B cell (primary cell): ENCODE data around the gene NCOA5. TPM values are rescaled to one million over a fixed set of nuclear protein-coding genes. Genes with fewer than 3 reads are reported as not detected.

ENCODE experiments used
- ATAC-seq: fragments of 200-7000 bp; cut with Tn5 transposase; one replicate; pipeline ENCODE4 v1.10.0; 2021; ENCODE audit warnings: low read depth, mild to moderate bottlenecking, moderate number of reproducible peaks, moderate library complexity
- CTCF ChIA-PET: fragments of 350-600 bp; sonication (Branson Sonifier 250); formaldehyde crosslinking; loops from one replicate; lab custom pipeline; 2021; ENCODE audit warnings: antibody characterized with exemption, inconsistent platforms; lab: Charles Lee
- POLR2A ChIA-PET: fragments of 350-600 bp; sonication (Branson Sonifier 250); formaldehyde crosslinking; loops from one replicate; lab custom pipeline; 2021; ENCODE audit warnings: antibody characterized with exemption; lab: Charles Lee
- DNase-seq: peaks from one replicate; pipeline ENCODE4 v3.0.0; 2013
- H2AFZ ChIP-seq: 2 replicates; pipeline ENCODE4 v1.6.1; 2012; ENCODE audit warnings: mild to moderate bottlenecking, low read depth, low read length; ENCODE audit not compliant: insufficient read depth, poor library complexity, severe bottlenecking
- H3K27ac ChIP-seq, 2 donors: 1 replicate in 1 of 2; 2 replicates in 1 of 2; pipeline ENCODE4 v1.5.1; 2012 to 2013; ENCODE audit warnings: low read length in 2 of 2, mild to moderate bottlenecking in 2 of 2, moderate library complexity in 1 of 2
- H3K27me3 ChIP-seq, 4 experiments: fragments of 200-600 bp in 1 of 4; sonication (generic) in 1 of 4; replicated peaks in 1 of 4; 1 replicate in 2 of 4; 2 replicates in 2 of 4; pipeline versions ENCODE4 v1.6.1 to v1.7.0; 2013 to 2016; ENCODE audit warnings: low read length in 3 of 4, mild to moderate bottlenecking in 2 of 4, mixed read lengths in 1 of 4, moderate library complexity in 1 of 4; ENCODE audit not compliant: insufficient read depth in 4 of 4, control insufficient read depth in 3 of 4; ENCODE audit errors: control extremely low read depth in 1 of 4
- H3K36me3 ChIP-seq, 2 experiments: replicated peaks in 1 of 2; 1 replicate in 1 of 2; 2 replicates in 1 of 2; pipeline versions ENCODE4 v1.6.1 to v1.7.1; 2013; ENCODE audit warnings: low read length in 1 of 2; ENCODE audit not compliant: insufficient read depth in 2 of 2, control insufficient read depth in 1 of 2; ENCODE audit errors: control extremely low read depth in 1 of 2, extremely low read depth in 1 of 2
- H3K4me1 ChIP-seq, 2 donors: fragments of 200-600 bp in 1 of 2; sonication (generic) in 1 of 2; 1 replicate in 1 of 2; 2 replicates in 1 of 2; pipeline versions ENCODE4 v1.5.1 to v1.6.1; 2013 to 2017; ENCODE audit warnings: low read length in 2 of 2; ENCODE audit not compliant: control insufficient read depth in 2 of 2, insufficient read depth in 2 of 2
- H3K4me2 ChIP-seq: replicated peaks from 2 replicates; pipeline ENCODE3; 2012; ENCODE audit warnings: mild to moderate bottlenecking, low read depth, low read length; ENCODE audit not compliant: poor library complexity, severe bottlenecking
- H3K4me3 ChIP-seq, 5 experiments: fragments of 200-600 bp in 1 of 5; sonication (generic) in 1 of 5; 1 replicate in 3 of 5; 2 replicates in 2 of 5; pipeline versions ENCODE4 v1.5.1 to v1.7.0; 2011 to 2016; ENCODE audit warnings: low read length in 4 of 5, mild to moderate bottlenecking in 4 of 5, low read depth in 2 of 5, control low read depth in 1 of 5, moderate library complexity in 1 of 5; ENCODE audit not compliant: insufficient read depth in 1 of 5; ENCODE audit errors: control extremely low read depth in 1 of 5, extremely low read depth in 1 of 5
- H3K79me2 ChIP-seq: fragments of 200-600 bp; sonication (generic); one replicate; pipeline ENCODE4 v1.6.0; 2016; ENCODE audit warnings: low read length; ENCODE audit not compliant: control insufficient read depth, insufficient read depth
- H3K9ac ChIP-seq: fragments of 200-600 bp; sonication (generic); 2 replicates; pipeline ENCODE4 v1.6.1; 2017; ENCODE audit warnings: mild to moderate bottlenecking, low read length, moderate library complexity
- H3K9me3 ChIP-seq, 3 donors: one replicate each; pipeline versions ENCODE4 v1.6.1 to v1.7.1; 2013; ENCODE audit warnings: low read length in 2 of 3; ENCODE audit not compliant: control insufficient read depth in 2 of 3, insufficient read depth in 1 of 3; ENCODE audit errors: control extremely low read depth in 1 of 3
- H4K20me1 ChIP-seq: 2 replicates; pipeline ENCODE4 v1.6.0; 2012; ENCODE audit warnings: mild to moderate bottlenecking, low read length; ENCODE audit not compliant: insufficient read depth, control insufficient read depth, poor library complexity, severe bottlenecking
- H3K27ac Mint-ChIP-seq: one replicate; pipeline ENCODE4 v1.8.0; 2021; ENCODE audit warnings: mixed read lengths
- H3K27me3 Mint-ChIP-seq: one replicate; pipeline ENCODE4 v1.8.0; 2021; ENCODE audit warnings: mixed read lengths
- H3K4me1 Mint-ChIP-seq: one replicate; pipeline ENCODE4 v1.8.0; 2021; ENCODE audit warnings: mixed read lengths
- H3K4me3 Mint-ChIP-seq: one replicate; pipeline ENCODE4 v1.8.0; 2021; ENCODE audit warnings: mixed read lengths
- H3K9me3 Mint-ChIP-seq: one replicate; pipeline ENCODE4 v1.8.0; 2022; ENCODE audit warnings: mixed read lengths; ENCODE audit not compliant: insufficient read depth
- CTCF ChIP-seq: fragments of 200-600 bp; IDR thresholded peaks from one replicate; pipeline ENCODE4 v1.8.0; 2022; ENCODE audit warnings: antibody characterized with exemption, mild to moderate bottlenecking
- EZH2 ChIP-seq: IDR thresholded peaks from 2 replicates; pipeline ENCODE4 v1.6.1; 2012; ENCODE audit warnings: borderline replicate concordance, low read depth, mild to moderate bottlenecking, moderate library complexity, low read length; ENCODE audit not compliant: insufficient read depth, poor library complexity, severe bottlenecking
- WGBS: methylation state at CpG from one replicate; pipeline ENCODE4 v1.1.5; 2013; ENCODE audit warnings: missing lambda C conversion rate; ENCODE audit not compliant: insufficient coverage; 5-methylcytosine and 5-hydroxymethylcytosine counted together
- intact Hi-C: fragments of 100-400 bp; cut with micrococcal nuclease; formaldehyde crosslinking; loops from one replicate; pipeline ENCODE4 v1.10.0; 2022
- polyA plus RNA-seq: library from polyadenylated mRNA; depleted of rRNA; stranded (reverse); fragments of >200 nt; gene quantifications from 2 replicates; pipeline ENCODE4 v1.2.3, GENCODE V29; 2012
- total RNA-seq, 2 donors: library from RNA; stranded (reverse); fragments of 120-200 nt in 1 of 2; gene quantifications; 1 replicate in 1 of 2; 2 replicates in 1 of 2; pipeline versions ENCODE4 v1.2.3 to v1.2.4, GENCODE V29; 2013 to 2022

Gene NCOA5
- total and polyA plus RNA-seq, 2 donors (not counting 1 experiment from before 2014, with no cell fraction given) = 26.0 to 41.6 TPM

GRCh38 chr20:46122516-46123481 lies 33.0 kb upstream of the NCOA5 start:
- no peak for DNase-seq
- 98% methylated on average over 14 of the region's 15 CpGs for WGBS
- no peak overlapping the region for H3K4me2 ChIP-seq

More at GRCh38 chr20:46122516-46123481, 33.0 kb upstream of the NCOA5 start:
- H3K27me3 ChIP-seq = no peaks in the 10 kb centered on the region
- H3K9ac ChIP-seq = no peak overlapping the region
- H3K4me1 ChIP-seq = peaks cover 39 to 45% of the 10 kb centered on the region in 2 donors
- H3K79me2 ChIP-seq = peaks cover 68% of the 10 kb centered on the region
- CTCF ChIA-PET = interaction anchor here (1.0 to 2.1 kb wide), 4 partner anchors 10 to 29 kb away, joined by 3 to 6 read pairs (median 4); no protein-coding TSS in a partner anchor
- no peaks in the 10 kb centered on the region for H3K9me3 ChIP-seq
- intact Hi-C loops = no loop called here
- no peak overlapping the region for H2AFZ ChIP-seq
- H3K36me3 ChIP-seq = peaks cover 0 to 71% of the 10 kb centered on the region in 2 experiments
- H3K27ac ChIP-seq = peak overlapping the region; percentile 9 to 99
- Mint-ChIP-seq H3K4me1 (peaks cover 65% of the 10 kb centered on the region), H3K9me3 (no peaks in the 10 kb centered on the region), H3K27ac (peak overlapping the region; percentile 100), H3K4me3 (peak overlapping the region; percentile 39), H3K27me3 (no peaks in the 10 kb centered on the region)
- POLR2A ChIA-PET = no interaction called here
- peaks cover 88% of the 10 kb centered on the region for H4K20me1 ChIP-seq
- no peak overlapping the region for H3K4me3 ChIP-seq
- TF ChIP-seq EZH2 = no peak
- no peak for TF ChIP-seq CTCF
- no peak for ATAC-seq
